ENCODE measurements around the gene NOX4.

The NOX4 gene

DNA sequence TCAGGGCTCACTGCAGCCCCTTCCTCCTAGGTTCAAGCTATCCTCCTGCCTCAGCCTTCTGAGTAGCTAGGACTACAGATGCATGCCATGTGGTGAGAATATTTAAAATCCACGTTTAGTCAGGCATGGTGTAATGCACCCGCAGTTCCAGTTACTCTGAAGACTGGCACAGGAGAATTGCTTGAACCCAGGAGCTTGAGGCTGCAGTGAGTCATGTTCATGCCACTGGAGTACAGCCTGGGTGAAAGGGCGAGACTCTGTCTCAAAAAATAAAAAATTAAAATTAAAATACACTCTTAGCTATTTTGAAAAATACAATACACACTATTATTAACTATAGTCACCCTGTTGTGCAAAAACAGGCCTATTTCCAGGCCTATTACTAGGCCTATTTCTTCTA, 38.4 kb downstream of the NOX4 start:
- TF ChIP-seq, protein P1, sequence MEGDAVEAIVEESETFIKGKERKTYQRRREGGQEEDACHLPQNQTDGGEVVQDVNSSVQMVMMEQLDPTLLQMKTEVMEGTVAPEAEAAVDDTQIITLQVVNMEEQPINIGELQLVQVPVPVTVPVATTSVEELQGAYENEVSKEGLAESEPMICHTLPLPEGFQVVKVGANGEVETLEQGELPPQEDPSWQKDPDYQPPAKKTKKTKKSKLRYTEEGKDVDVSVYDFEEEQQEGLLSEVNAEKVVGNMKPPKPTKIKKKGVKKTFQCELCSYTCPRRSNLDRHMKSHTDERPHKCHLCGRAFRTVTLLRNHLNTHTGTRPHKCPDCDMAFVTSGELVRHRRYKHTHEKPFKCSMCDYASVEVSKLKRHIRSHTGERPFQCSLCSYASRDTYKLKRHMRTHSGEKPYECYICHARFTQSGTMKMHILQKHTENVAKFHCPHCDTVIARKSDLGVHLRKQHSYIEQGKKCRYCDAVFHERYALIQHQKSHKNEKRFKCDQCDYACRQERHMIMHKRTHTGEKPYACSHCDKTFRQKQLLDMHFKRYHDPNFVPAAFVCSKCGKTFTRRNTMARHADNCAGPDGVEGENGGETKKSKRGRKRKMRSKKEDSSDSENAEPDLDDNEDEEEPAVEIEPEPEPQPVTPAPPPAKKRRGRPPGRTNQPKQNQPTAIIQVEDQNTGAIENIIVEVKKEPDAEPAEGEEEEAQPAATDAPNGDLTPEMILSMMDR (IDR thresholded peaks at IDR 0.05; ENCODE audit: borderline replicate concordance, control extremely low read depth, extremely low read depth, insufficient read depth, missing control alignments), result no peak
- in situ Hi-C loops (cut with MboI; ENCODE audit: low sequenced_read_pairs, unreplicated experiment), result no loop called here
- no peak for DNase-seq (ENCODE audit: low spot score)

DNA sequence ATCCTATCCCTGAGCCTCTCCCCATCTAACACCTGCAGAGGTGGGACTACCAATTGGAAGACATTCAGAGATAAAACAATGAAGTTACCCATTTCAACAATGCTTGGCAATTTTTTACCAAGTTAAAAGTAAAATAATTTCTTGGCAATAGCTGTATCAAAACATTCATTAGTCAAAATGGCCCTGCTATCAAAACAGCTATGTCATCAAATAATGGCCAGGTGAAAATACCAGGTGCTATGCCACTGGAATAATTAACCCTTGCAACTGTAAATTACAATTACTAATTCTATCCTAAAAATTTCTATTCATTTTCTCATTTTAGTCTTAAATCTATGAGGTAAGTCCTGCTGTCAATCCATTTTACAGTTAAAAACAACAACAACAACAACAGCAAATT, 43.3 kb downstream of the NOX4 start:
- no peak for DNase-seq (ENCODE audit: low spot score)
- in situ Hi-C loops (cut with MboI; ENCODE audit: low sequenced_read_pairs, unreplicated experiment), result no loop called here
- TF ChIP-seq, protein P1 (IDR thresholded peaks at IDR 0.05; ENCODE audit: borderline replicate concordance, control extremely low read depth, extremely low read depth, insufficient read depth, missing control alignments), result no peak

DNA sequence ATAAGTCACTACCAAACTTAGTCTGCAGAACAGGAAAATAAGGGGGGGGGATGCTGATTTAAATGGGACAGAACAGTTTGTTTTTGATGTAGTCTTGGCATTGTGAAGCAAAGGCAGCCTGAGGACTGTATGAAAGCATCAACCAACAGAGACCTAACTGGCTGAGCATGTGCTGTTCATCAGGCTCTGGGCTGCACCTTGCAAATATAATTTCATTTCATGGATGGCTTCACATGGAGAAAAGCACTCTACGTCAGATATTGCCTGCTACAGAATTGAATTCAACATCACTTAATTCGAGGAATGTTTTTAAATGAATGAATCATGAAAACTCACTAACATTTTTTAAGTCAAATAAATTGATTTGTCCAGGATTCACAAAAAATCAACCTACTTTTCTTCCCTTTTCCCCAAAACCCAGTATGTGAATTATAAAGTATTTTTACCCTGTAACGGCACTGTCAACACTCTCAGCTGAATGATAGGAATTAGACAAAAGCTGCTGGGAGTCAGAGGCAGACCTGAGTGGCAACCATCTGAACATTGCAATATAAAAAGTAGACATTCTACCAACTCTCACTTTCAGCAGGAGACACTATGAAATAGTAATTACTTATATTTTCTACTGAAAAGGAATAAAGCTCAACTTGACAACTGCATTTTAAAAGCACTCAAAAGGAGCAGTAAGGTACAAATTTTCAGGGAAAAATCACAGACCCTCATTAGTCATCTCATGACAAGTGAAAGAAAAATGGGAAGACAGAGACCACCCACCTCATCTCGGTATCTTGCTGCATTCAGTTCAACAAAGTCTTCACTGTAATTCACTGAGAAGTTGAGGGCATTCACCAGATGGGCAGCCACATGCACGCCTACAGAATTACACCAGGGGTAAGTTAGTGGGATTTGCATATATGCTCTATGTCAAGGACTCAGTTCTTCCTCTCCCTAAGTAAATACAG, 47.5 kb downstream of the NOX4 start:
- no peak for DNase-seq (ENCODE audit: low spot score)
- in situ Hi-C loops (cut with MboI; ENCODE audit: low sequenced_read_pairs, unreplicated experiment), result no loop called here
- TF ChIP-seq, protein P1 (IDR thresholded peaks at IDR 0.05; ENCODE audit: borderline replicate concordance, control extremely low read depth, extremely low read depth, insufficient read depth, missing control alignments), result no peak

DNA sequence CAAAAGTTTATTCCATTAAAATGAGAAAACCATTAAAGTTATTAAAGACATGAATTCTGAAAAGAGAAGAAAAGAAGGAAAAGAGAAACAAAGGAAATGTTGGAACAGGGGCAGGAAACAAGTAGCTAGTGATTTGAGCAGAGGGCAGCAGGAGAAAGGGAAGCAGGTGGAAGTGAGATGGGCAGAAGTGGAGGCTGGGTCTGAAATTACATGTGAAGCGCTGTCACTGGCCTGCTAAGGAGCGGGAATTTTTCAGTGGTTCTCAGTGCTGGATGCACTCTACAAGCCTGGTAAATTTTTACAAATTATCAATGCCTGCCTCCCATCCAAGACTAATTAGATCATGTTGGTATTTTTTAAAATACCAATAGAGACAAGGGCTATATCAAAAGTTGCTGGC, 48.4 kb downstream of the NOX4 start:
- TF ChIP-seq, protein P1 (IDR thresholded peaks at IDR 0.05; ENCODE audit: borderline replicate concordance, control extremely low read depth, extremely low read depth, insufficient read depth, missing control alignments), result no peak
- no peak for DNase-seq (ENCODE audit: low spot score)
- in situ Hi-C loops (cut with MboI; ENCODE audit: low sequenced_read_pairs, unreplicated experiment), result no loop called here

GRCh38 chr11:89441606-89442005, 49.6 kb downstream of the NOX4 start:
- TF ChIP-seq, protein P1 (IDR thresholded peaks at IDR 0.05; ENCODE audit: borderline replicate concordance, control extremely low read depth, extremely low read depth, insufficient read depth, missing control alignments), result no peak
- no peak for DNase-seq (ENCODE audit: low spot score)
- in situ Hi-C loops (cut with MboI; ENCODE audit: low sequenced_read_pairs, unreplicated experiment), result no loop called here

DNA sequence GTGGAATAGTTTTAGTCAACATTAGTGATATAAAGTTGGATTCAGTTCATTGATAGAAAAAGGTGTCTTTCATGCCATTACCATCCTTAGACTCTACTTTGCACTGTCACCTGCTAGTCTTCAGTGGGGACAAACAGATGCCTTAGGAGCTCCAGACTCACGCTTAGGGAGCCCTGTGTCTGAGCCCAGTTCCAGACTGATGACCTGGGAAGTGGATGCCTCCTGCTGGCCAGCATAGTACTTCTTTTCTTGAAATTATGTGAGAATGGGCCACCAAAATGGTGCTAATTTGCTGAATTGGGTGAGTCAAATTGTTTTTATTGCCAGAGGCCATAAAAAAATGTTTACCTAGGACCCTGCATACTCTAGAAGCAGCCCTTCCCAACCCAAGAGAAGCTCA, 53.9 kb downstream of the NOX4 start:
- TF ChIP-seq, protein P1 (IDR thresholded peaks at IDR 0.05; ENCODE audit: borderline replicate concordance, control extremely low read depth, extremely low read depth, insufficient read depth, missing control alignments), result no peak
- no peak for DNase-seq (ENCODE audit: low spot score)
- in situ Hi-C loops (cut with MboI; ENCODE audit: low sequenced_read_pairs, unreplicated experiment), result no loop called here

Data from GM13976 (cell line).